GM19025 (cell line): Measurements from ENCODE around the gene AMBRA1.

ENCODE experiments used
- ATAC-seq: cut with Tn5 transposase; IDR thresholded peaks from one replicate; pipeline ENCODE4 v1.9.1; 2021; ENCODE audit warnings: mild to moderate bottlenecking, low read depth, moderate library complexity; ENCODE audit not compliant: unreplicated experiment

The AMBRA1 gene

DNA sequence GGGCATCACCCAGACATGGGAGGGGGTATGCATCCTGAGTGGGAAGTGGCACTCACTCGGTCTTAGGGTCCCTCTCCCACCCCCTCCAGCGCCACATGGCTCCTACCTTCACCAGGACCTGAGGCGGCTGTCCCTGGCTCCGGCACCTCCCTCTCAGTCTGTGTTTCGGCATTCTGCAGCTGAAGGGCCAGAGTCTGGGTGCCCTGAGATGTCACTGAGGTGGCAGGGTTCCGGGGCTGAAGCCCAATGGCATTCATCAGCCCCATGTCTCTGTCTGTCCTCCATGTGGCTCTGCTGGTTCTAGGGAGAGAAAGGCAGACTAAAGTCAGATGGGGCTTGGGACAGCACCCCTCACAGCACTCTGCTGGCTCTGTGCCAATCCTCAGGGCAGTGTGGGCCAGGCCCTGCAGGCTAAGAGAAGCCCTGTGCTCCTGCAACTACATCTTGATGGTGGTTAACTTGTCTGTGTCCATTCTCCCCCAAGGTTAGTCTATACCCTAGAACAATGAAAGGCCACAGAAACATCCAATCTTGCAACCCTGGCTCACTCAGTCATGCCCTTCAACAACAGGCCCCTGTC, 185.3 kb downstream of the AMBRA1 start:
- ATAC-seq = no peak

GRCh38 chr11:46407635-46408034, 186.2 kb downstream of the AMBRA1 start:
- no peak for ATAC-seq

GRCh38 chr11:46404476-46405017, 189.3 kb downstream of the AMBRA1 start:
- no peak for ATAC-seq

DNA sequence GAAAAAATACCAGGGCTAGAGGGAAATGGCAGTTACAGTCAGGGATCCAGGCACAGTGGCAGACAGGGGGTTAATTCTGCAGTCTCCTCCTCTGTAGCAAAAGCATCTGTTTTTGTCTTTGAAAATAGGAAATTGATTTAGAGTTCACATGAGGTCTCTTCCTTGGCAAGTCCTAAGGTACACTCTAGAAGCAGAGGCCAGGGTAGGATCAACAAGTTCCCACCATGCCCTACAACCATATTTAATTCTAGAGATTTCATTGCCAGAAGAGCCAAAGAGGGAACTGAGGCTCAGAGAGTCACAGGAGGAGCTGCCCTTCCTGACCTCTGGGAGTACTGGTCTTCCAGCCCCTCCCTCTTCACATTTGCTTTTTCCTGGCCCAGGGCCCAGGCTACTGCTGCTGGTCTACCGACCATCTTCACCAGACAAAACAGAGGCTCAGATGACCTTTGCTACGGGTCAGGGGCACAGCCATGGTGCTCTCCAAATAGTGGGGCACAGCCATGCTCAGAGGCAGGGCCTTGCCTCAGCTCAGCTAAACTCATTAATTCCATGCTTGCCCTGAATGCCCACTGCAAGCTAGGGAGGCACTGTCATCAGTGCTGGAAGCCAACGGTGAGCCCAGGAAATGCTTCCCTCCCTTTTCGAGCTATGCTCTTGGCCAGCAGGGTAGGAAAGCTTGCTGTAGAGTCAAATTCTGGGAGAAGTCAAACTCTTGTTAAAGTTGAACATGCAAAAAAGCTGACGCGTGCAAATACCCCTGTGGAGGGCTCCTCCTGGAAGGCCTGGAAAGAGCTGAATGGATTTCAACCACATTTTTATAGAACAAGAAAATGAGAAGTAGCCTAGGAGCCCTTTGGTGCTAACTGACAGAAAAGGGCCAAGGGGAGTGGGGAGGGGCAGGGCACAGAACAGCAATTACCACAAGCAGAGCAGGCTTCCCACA, 190.6 kb downstream of the AMBRA1 start:
- ATAC-seq = no peak

DNA sequence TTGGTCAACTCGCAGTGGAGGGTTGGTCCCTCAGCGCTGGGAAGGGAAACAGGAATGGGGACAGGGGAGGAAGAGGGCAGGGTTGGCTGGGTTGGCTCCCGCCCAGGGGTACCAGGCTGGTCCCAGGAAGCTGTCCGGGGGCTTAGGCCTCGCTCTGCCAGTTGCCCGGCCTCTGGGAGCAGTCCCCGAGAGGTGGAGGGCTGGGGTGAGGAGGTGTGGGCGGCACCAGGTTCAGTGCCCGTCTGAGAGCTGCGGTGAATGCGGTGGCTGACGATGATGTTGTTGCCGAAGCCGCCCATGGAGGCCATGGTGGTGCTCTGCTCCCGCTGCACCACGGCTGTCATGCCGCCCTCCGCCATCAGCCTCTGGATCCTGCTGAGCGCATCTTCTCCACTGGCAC, 196.3 kb downstream of the AMBRA1 start:
- no peak for ATAC-seq

DNA sequence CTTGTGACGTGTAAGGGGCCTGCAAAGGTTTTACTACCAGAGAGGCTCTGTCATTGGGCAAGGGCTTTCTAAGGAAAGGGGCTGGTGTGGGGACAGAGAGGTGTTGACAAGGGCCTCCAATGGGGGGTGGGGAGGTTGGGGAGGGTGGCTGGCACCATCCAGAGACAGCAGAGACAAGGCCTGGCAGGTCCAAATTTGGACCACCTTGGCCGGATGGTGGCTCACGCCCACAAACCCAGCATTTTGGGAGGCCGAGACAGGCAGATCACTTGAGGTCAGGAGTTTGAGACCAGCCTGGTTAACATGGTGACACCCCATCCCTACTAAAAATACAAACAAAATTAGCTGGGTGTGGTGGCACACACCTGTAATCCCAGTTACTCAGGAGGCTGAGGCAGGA, 200.1 kb downstream of the AMBRA1 start:
- ATAC-seq = no peak

GRCh38 chr11:46393231-46393616, 200.6 kb downstream of the AMBRA1 start:
- no peak for ATAC-seq

DNA sequence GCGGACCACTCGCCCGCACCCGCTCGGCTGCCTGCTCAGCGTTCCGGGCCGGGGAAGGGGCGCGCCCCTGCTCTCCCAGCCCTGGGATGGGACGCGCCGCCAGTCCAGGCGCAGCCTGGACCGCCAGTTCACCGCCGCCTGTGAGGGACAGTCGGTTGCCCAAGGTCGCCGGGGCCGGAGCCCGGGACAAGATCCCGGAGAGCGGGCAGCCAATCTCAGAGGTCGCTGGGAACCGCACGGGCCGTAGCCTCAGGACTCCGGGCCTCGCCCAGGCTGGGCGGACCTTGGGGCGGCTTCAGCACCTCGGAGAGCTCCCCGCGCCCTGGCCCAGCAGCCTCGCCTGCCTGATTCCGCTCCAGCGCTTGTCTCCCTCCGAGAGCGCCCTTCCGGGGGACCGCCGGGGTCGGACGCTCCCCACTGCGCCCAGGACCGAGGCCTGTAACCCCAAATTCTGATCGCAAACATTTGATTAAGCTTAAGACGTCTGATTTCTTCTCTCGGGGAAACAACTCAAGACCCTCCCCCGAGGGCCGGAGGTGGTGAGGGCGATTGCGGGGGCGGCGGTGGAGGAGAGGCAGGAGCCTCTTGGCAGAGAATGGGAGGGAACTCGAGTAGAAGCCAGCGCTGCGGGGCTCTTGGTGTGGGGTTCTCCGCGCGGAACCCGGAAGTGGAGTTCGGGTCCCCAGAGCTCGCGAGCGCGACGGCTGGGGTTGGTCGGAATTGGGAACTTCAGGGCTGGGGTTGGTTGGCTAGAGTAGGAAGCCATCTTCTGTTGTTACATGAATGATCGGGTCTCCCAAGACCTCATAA, 201.2 kb downstream of the AMBRA1 start:
- ATAC-seq = peak; percentile 63

DNA sequence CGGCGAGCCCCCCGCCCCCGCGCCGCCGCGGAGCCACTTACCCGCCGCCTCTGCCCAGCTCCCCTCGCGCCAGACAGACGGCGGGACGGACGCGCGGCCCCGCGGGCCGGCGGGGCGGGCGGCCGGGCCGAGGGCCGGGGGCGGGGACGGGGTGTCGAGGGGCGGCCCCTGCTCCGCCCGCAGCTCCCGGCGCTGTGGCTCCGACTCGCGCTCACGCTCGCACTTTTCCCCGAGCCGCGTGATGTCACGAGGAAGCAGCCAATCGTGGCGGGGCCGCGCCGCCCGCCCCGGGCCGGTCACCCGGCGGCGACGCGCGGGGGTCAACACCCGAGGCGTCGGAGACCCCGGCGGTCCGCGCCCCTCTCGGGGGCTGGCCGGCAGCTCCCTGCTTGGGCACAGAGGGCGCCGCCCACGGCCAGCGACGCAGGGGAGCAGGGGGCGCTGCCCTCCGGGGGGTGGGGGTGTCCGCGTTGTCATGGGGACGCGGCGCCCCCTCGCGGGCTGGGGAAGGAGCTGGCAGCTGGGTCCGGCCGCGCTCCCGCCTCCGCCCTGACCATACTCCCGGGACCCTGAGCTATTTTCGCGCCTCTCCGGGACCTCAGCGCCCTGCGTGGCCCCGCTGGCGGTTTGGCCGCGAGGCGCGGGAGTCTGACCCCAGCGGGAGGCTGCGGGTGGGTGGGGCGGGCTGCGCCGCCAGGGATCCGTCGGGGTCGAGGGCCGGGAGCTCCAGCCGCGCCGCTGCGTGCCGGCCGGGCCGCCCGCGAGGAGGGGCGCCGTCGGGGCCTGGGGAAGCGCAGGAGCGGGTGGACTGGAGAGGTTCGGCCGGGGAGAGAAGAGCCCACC, 202.0 kb downstream of the AMBRA1 start, which contains the start of gene CHRM4:
CHRM4 (minus strand) TSS at position 199 of the 843 bp plus-strand sequence. CDS start 5,219 bp downstream, outside the sequence.
- no peak for ATAC-seq

DNA sequence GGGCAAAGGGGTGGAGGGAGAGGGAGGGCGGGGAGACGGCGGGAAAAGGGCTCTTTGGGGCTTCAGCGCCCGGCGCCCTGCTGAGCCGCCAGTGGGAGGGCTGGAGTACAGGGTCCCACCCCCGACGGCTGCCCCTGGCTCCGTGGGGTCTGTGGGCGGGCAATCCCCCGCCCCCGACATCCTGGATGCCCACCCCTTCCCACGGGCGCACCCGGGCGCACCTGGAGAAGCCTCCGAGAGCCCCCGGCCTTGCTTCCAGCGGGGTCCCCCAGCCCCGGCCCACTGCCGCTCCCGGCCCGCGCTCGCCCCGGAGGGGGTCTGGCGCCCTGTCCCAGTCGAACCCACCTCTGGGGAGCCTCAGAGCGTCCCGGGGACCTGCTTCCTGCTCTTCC, 202.6 kb downstream of the AMBRA1 start:
- ATAC-seq = no peak

DNA sequence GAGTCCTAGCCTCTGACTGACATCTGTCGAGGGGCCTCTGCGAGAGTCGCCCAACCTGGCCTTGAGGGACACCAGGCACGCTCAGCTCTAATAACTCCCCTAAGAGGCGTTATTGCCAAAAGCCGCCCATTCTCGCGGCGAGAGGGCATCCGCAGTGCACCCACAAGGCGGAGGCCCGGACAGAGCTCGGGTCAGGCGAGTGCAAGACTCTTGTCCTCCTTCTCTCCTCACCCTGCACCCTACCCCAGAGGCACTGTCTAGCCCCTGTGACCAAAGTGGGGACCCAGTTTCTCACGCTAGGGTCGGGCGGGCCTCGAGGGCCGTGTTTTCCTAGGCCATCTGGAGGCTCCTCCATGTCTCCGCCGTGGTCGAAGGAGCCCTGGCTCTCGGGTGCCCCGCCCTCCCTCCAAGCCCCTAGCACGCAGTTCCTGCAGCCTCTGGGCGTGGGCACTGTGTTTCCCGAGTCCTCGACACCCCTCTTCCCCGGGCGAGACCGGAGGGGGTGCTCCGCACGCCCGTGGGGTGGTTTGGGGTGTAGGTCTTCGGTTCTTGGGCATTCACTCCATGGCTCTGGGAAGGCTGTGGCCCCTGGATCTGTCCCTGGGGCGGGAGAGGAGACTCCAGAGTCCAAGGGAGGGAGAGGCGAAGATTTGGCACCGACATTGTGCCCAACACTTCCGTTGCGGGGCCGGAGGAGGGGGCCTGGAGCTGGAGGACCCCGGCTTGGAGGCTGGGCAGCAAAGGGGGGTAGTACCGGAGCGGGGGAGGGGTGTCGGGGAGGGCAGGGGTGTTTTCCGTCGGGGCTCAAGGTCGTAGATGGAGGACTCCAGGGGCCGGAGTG, 203.3 kb downstream of the AMBRA1 start:
- no peak for ATAC-seq

DNA sequence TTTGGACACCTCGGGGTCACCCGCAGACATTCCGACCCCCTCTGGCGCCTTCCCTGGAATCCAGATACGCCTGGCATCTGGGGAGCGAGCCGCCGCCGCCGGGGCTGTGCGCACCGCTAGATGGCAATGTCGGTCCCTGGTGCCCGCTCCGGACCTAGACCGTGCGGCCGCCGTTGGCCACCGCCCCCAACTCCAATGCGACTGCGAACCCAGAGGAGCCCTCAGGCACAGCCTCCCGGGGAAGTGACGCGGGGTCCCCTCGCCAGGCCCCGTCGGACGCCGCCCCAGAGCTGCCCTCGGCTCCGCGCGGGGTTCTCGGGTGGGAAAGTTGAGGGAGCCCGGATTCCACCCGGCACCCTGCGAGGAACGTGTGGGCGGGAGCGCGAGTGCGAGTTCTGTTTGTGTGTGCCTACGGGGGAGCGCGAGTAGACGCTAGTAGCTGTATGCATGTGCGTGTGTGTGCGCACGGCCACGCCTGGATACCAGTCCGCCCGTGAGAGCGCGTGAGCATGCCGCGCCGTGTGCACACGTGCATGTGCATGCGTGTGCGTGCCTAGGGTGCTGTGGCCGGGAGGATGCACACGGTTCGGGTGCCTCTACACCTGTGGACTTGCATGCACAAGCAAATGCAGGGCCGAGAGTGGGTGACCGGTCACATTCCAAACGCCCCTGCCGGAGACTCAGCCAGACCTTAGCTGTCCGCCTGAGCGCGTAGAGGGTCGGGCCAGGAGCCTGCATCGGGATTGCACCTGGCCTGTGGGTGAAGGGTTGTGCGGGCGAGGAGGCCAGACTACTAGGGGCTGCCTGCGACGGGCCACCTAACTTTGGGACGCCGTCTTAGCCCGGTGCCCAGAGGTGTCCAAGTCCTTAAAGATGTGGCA, 204.1 kb downstream of the AMBRA1 start:
- peak; percentile 48 for ATAC-seq

DNA sequence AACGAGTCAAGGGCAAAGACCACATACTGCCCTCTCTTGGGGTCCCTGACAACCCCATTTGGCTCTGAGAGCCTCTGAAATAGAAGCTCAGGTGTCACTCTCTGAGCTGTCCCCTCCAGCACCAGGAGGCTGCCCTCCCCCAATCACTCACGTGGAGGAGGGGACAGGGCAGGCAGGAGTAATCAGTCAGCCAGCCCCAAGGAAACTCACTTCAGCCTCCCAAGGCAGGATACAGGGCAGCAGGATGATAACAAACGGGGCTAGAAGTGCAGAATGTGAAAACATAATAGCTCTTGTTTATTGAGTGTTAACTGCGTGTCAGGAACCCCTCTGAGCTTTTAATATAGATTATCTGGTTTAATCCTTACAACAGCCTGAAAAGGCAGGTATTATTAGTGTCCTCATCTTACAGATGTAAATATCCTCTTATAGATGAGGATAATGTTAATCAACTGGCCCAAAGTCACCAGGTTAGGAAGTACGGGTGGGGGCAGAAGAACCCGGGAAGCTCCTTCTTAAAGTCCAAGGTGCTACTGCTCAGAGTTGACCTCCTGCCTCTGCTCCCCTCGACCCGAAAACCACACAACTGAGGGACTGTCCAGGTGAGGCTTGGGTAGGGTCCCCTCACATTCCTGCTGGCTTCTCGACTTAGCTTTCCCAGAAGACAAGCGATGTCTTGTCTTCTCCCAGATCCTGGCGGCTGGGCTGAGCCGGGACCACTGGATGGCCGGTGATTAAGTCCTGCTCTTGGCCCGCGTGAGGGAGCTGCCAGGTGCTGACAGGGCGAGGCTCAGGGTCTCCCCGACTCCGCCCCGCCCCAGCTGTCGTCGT, 205.0 kb downstream of the AMBRA1 start:
- no peak for ATAC-seq

- no peak for ATAC-seq
Measured at GRCh38 chr11:46387919-46388618, 205.8 kb downstream of the AMBRA1 start.

DNA sequence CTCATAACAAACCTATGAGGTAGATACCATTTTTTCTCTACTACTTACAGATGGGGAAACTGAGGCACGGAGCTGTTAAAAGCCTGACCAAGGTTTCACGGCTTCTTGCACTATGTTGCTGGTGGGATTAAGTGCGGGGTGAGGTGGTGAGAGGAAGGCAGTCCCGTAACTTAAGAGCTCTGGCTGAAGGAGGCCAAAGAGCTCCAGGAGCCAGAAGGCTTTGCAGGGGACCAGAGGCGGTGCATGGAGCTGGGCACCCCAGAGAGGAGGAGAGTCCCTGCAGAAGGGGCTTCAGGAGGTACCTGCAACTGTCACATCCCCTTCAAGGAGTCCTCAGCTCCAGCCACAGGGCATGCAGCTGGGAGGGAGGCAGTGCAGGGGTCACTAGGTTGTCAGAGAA, 206.4 kb downstream of the AMBRA1 start:
- no peak for ATAC-seq

GRCh38 chr11:46386674-46387073, 207.1 kb downstream of the AMBRA1 start:
- ATAC-seq = no peak
